Astrocyte (in vitro differentiated cells and primary cell): Measurements from ENCODE around the gene KIF25.

Source experiments
- CTCF ChIP-seq: IDR thresholded peaks from 2 replicates; pipeline ENCODE4 v1.5.1; 2011; ENCODE audit warnings: low read depth, mild to moderate bottlenecking, inconsistent platforms, low read length, moderate library complexity; ENCODE audit not compliant: insufficient read depth
- EZH2 ChIP-seq: IDR thresholded peaks from 2 replicates; pipeline ENCODE4 v1.6.1; 2012; ENCODE audit warnings: mild to moderate bottlenecking, low read length, inconsistent platforms; ENCODE audit not compliant: insufficient read depth

GRCh38 chr6:168034537-168034936 lies 37.1 kb downstream of the KIF25 start:
- no peak for TF ChIP-seq CTCF
- no peak for TF ChIP-seq EZH2
